HepG2 (cell line): Measurements from ENCODE around the gene MEF2A. TPM values are rescaled to one million over a fixed set of nuclear protein-coding genes. Genes with fewer than 3 reads are reported as not detected.

Experiments
- ATAC-seq: fragments of 200-7000 bp; cut with Tn5 transposase; 3 replicates; pipeline ENCODE4 v1.9.1; 2020; ENCODE audit warnings: mild to moderate bottlenecking, moderate library complexity
- BruUV-seq: library from RNA; stranded (reverse); fragments of 400-500 nt; replicated peaks from 2 replicates; lab custom pipeline; 2021; lab: Mats Ljungman, UMichigan
- CTCF ChIA-PET: fragments of 300-600 bp; formaldehyde crosslinking; extraction: SDS; loops from one replicate; lab custom pipeline; 2021; ENCODE audit warnings: low total read pairs, inconsistent platforms, low intra/inter-chr PET ratio; lab: Yijun Ruan, JAX
- POLR2A ChIA-PET: fragments of 350-600 bp; sonication (Branson Sonifier 250); formaldehyde crosslinking; loops from one replicate; lab custom pipeline; 2020; ENCODE audit warnings: antibody characterized with exemption, inconsistent platforms; lab: Yijun Ruan, JAX
- DNase-seq: peaks from one replicate; pipeline ENCODE4 v3.0.0-alpha.2; 2015; ENCODE audit warnings: low spot score
- FAIRE-seq: peaks from 3 replicates; lab custom pipeline; 2011; peaks lifted over from hg19 to GRCh38; lab: Jason Lieb, UNC
- H2AFZ ChIP-seq: one replicate; pipeline ENCODE4 v1.6.1; 2011; ENCODE audit warnings: low read length, inconsistent platforms
- H3K27ac ChIP-seq: fragments of 300-600 bp; 3 replicates; pipeline ENCODE4 v1.8.0; 2011; ENCODE audit warnings: mixed run types, mild to moderate bottlenecking, mixed read lengths, low read length, inconsistent platforms; ENCODE audit not compliant: insufficient read depth; ENCODE audit errors: extremely low read length
- H3K27me3 ChIP-seq, 2 experiments: fragments of 200-600 bp in 1 of 2; 2 replicates in 1 of 2; 3 replicates in 1 of 2; pipeline versions ENCODE4 v1.6.0 to v1.8.0; 2011; ENCODE audit warnings: low read length in 2 of 2, mild to moderate bottlenecking in 2 of 2, moderate library complexity in 2 of 2, inconsistent platforms in 1 of 2; ENCODE audit not compliant: insufficient read depth in 2 of 2, control insufficient read depth in 1 of 2
- H3K36me3 ChIP-seq, 2 experiments: fragments of 200-600 bp in 1 of 2; replicated peaks in 1 of 2; 2 replicates in 1 of 2; 3 replicates in 1 of 2; pipeline versions ENCODE4 v1.5.1 to v1.8.0; 2011; ENCODE audit warnings: low read length in 2 of 2, inconsistent platforms in 1 of 2; ENCODE audit not compliant: insufficient read depth in 2 of 2, control insufficient read depth in 1 of 2
- H3K4me1 ChIP-seq: 2 replicates; pipeline ENCODE4 v1.5.1; 2012; ENCODE audit warnings: low read length, inconsistent platforms; ENCODE audit not compliant: insufficient read depth
- H3K4me2 ChIP-seq: 2 replicates; pipeline ENCODE4 v1.6.0; 2011; ENCODE audit warnings: low read depth, low read length, inconsistent platforms
- H3K4me3 ChIP-seq, 3 experiments: fragments of 200-600 bp in 1 of 3; sonication (generic), shearing (Covaris generic) in 1 of 3; replicated peaks in 1 of 3; 2 replicates each; pipeline ENCODE4 v1.5.1; 2011 to 2016; ENCODE audit warnings: low read length in 3 of 3, inconsistent platforms in 2 of 3, low read depth in 2 of 3, mild to moderate bottlenecking in 2 of 3, control low read depth in 1 of 3, mixed read lengths in 1 of 3; ENCODE audit not compliant: insufficient read depth in 1 of 3
- H3K79me2 ChIP-seq: one replicate; pipeline ENCODE4 v1.6.1; 2011; ENCODE audit warnings: low read length, inconsistent platforms; ENCODE audit not compliant: insufficient read depth
- H3K9ac ChIP-seq: 2 replicates; pipeline ENCODE4 v1.6.0; 2011; ENCODE audit warnings: mild to moderate bottlenecking, low read depth, low read length, inconsistent platforms; ENCODE audit not compliant: insufficient read depth
- H3K9me3 ChIP-seq: 2 replicates; pipeline ENCODE4 v1.5.1; 2012; ENCODE audit warnings: mild to moderate bottlenecking, low read length
- H4K20me1 ChIP-seq: 2 replicates; pipeline ENCODE4 v1.6.0; 2011; ENCODE audit warnings: inconsistent platforms, mild to moderate bottlenecking, low read length, moderate library complexity; ENCODE audit not compliant: insufficient read depth
- ARID2 ChIP-seq: sonication (generic); formaldehyde crosslinking; IDR thresholded peaks from 2 replicates; pipeline ENCODE4 v1.8.1; 2022; ENCODE audit warnings: mild to moderate bottlenecking, missing genetic modification reagents, borderline replicate concordance
- ATAD3A ChIP-seq: sonication (generic); formaldehyde crosslinking; IDR thresholded peaks from 2 replicates; pipeline ENCODE4 v1.4.0; 2020; ENCODE audit warnings: missing genetic modification reagents
- BCL6 ChIP-seq: IDR thresholded peaks from 2 replicates; pipeline ENCODE4 v1.6.1; 2016; ENCODE audit warnings: missing genetic modification reagents, missing compliant biosample characterization
- GPN1 ChIP-seq: sonication (generic); formaldehyde crosslinking; IDR thresholded peaks from 2 replicates; pipeline ENCODE4 v1.5.1; 2020; ENCODE audit warnings: missing genetic modification reagents, borderline replicate concordance
- HNF4G ChIP-seq, 2 experiments: sonication (generic) in 1 of 2; formaldehyde crosslinking in 1 of 2; IDR thresholded peaks; 2 replicates each; pipeline versions ENCODE4 v1.4.0 to v1.6.1; 2011 to 2020; ENCODE audit warnings: borderline replicate concordance in 2 of 2, low read depth in 2 of 2, mild to moderate bottlenecking in 2 of 2, low read length in 1 of 2, missing genetic modification reagents in 1 of 2, moderate library complexity in 1 of 2
- MBD4 ChIP-seq: IDR thresholded peaks from 2 replicates; pipeline ENCODE4 v1.6.1; 2012; ENCODE audit warnings: low read length, inconsistent platforms, borderline replicate concordance
- RFX3 ChIP-seq: IDR thresholded peaks from 2 replicates; pipeline ENCODE4 v1.6.1; 2016; ENCODE audit warnings: missing biosample characterization, missing genetic modification reagents
- U2AF1 ChIP-seq: fragments of 200-400 bp; formaldehyde crosslinking; optimal IDR thresholded peaks from 2 replicates; pipeline ENCODE3; 2017; ENCODE audit warnings: mild to moderate bottlenecking, low read depth, low read length
- XBP1 ChIP-seq: sonication (generic); formaldehyde crosslinking; IDR thresholded peaks from 2 replicates; pipeline ENCODE4 v1.5.0; 2020; ENCODE audit warnings: missing genetic modification reagents
- YEATS4 ChIP-seq: sonication (generic); formaldehyde crosslinking; IDR thresholded peaks from 2 replicates; pipeline ENCODE4 v1.4.0; 2020; ENCODE audit warnings: missing genetic modification reagents, borderline replicate concordance
- ZNF333 ChIP-seq: sonication (generic); formaldehyde crosslinking; IDR thresholded peaks from 2 replicates; pipeline ENCODE4 v1.4.0; 2020; ENCODE audit warnings: mild to moderate bottlenecking, missing genetic modification reagents, borderline replicate concordance
- ZNF431 ChIP-seq: sonication (generic); formaldehyde crosslinking; IDR thresholded peaks from 2 replicates; pipeline ENCODE4 v1.9.0; 2022; ENCODE audit warnings: missing genetic modification reagents, low read depth, mild to moderate bottlenecking, borderline replicate concordance
- ZNF558 ChIP-seq: sonication (generic); formaldehyde crosslinking; IDR thresholded peaks from 2 replicates; pipeline ENCODE4 v1.9.0; 2022; ENCODE audit warnings: mild to moderate bottlenecking, missing genetic modification reagents, borderline replicate concordance
- ZSCAN22 ChIP-seq: sonication (generic); formaldehyde crosslinking; IDR thresholded peaks from 2 replicates; pipeline ENCODE4 v1.4.0; 2020; ENCODE audit warnings: mild to moderate bottlenecking, missing genetic modification reagents
- WGBS: methylation state at CpG from one replicate; pipeline ENCODE4 v1.1.6; 2017; ENCODE audit warnings: low lambda C conversion rate; 5-methylcytosine and 5-hydroxymethylcytosine counted together
- in situ Hi-C: cut with HindIII; loops from 2 replicates; pipeline ENCODE4 v1.10.0; 2017; ENCODE audit warnings: low pct_unique_long_range_greater_than_20kb; ENCODE audit not compliant: extremely low pct_ligation_motif_present
- intact Hi-C: fragments of 100-400 bp; cut with micrococcal nuclease; formaldehyde crosslinking; loops from one replicate; pipeline ENCODE4 v1.10.0; 2022; ENCODE audit not compliant: unreplicated experiment
- polyA plus RNA-seq, 8 experiments: library from polyadenylated mRNA; depleted of rRNA in 3 of 8; stranded (reverse) in 7 of 8; unstranded in 1 of 8; fragments of >200 nt; fragmentation: Illumina TruSeq in 4 of 8; extraction: Trizol in 4 of 8; gene quantifications; 2 replicates each; pipeline versions ENCODE4 v1.2.1 to v1.2.3, GENCODE V29; 2011 to 2016; ENCODE audit warnings: low read depth in 4 of 8, missing spikeins in 1 of 8, mixed read lengths in 1 of 8; ENCODE audit not compliant: insufficient read depth in 1 of 8
- total RNA-seq, 5 experiments: library from RNA; depleted of rRNA; stranded (reverse); fragments of >200 nt; fragmentation: Illumina TruSeq; extraction: Trizol; gene quantifications; 2 replicates each; pipeline ENCODE4 v1.2.3, GENCODE V29; 2016; ENCODE audit warnings: low read depth in 1 of 5
- TF ChIP-seq, protein P1 (sequence below): sonication (generic); formaldehyde crosslinking; IDR thresholded peaks from 2 replicates; pipeline ENCODE4 v1.4.0; 2020; ENCODE audit warnings: mild to moderate bottlenecking, missing genetic modification reagents

The MEF2A gene
- total and polyA plus RNA-seq, 2 of the 13 experiments (the other 11 are each of a cell fraction or from before 2014, with no cell fraction given): 15.2 to 24.4 TPM

DNA sequence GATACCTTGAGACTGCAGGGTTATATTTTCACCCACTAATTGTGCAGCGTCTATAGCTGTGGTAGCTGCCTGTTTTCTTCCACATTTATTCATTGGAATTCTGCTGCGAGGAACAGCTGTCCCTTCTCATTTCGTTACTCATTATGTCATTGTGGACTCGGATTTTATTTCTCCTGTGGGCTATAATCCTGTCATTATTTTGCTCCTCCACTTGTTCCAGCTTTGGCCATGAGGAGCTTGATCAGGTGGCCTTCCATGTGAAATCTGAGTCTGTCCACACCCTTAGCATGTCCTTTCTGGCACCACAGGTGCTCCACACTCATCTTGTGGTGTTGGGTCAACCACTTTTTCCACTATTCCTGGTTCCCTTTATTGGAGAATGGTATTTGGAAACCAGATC is 152.6 kb downstream of the MEF2A start:
- Histone ChIP-seq H3K27ac (no peak overlapping the region), H3K9me3 (no peaks in the 10 kb centered on the region), H3K36me3 (peaks cover 0 to 1% of the 10 kb centered on the region in 2 experiments; a peak in 1 of 5 replicates), H3K4me2 (no peak overlapping the region), H3K4me3 (no peak overlapping the region), H4K20me1 (no peaks in the 10 kb centered on the region), H3K79me2 (no peaks in the 10 kb centered on the region), H2AFZ (no peak overlapping the region), H3K27me3 (no peaks in the 10 kb centered on the region), H3K4me1 (peaks cover 15% of the 10 kb centered on the region), H3K9ac (no peak overlapping the region)
- 90% methylated on average over 4 of the region's 4 CpGs for WGBS
- BruUV-seq: no TSS peak
- POLR2A ChIA-PET: no interaction called here
- intact Hi-C loops (no loop called here), in situ Hi-C loops (loop anchor here (5.0 to 25.0 kb wide), 2 partner anchors 306 to 451 kb away; no protein-coding TSS in a partner anchor)
- FAIRE-seq (no peak), DNase-seq (no peak), ATAC-seq (no peak)
- TF ChIP-seq GPN1 (CRISPR knock-in tag): no peak
- TF ChIP-seq, protein P1, sequence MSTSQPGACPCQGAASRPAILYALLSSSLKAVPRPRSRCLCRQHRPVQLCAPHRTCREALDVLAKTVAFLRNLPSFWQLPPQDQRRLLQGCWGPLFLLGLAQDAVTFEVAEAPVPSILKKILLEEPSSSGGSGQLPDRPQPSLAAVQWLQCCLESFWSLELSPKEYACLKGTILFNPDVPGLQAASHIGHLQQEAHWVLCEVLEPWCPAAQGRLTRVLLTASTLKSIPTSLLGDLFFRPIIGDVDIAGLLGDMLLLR (CRISPR knock-in tag): no peak
- no peak for TF ChIP-seq BCL6 (CRISPR knock-in tag)
- no peak for TF ChIP-seq XBP1 (CRISPR knock-in tag)
- TF ChIP-seq RFX3 (CRISPR knock-in tag): no peak
- no peak for TF ChIP-seq ARID2
- TF ChIP-seq ZSCAN22 (CRISPR knock-in tag): no peak
- no peak for TF ChIP-seq HNF4G (IDR thresholded peaks at IDR 0.05; ENCODE audit: borderline replicate concordance, low read depth, low read length)
- no peak for TF ChIP-seq HNF4G (CRISPR knock-in tag; IDR thresholded peaks at IDR 0.05; ENCODE audit: borderline replicate concordance, low read depth)
- no peak for TF ChIP-seq ATAD3A (CRISPR knock-in tag)
- no peak for TF ChIP-seq YEATS4 (CRISPR knock-in tag)
- no peak for TF ChIP-seq MBD4
- no peak for TF ChIP-seq U2AF1
- no peak for TF ChIP-seq ZNF431
- no peak for TF ChIP-seq ZNF333 (CRISPR knock-in tag)
- no peak for TF ChIP-seq ZNF558 (CRISPR knock-in tag)
- CTCF ChIA-PET: no interaction called here
